Mesenchymal stem cell (in vitro differentiated cells and primary cell): ENCODE data around the gene RAB26.

Experiments used
- DNase-seq: peaks from one replicate; pipeline ENCODE4 v3.0.0-alpha.2; 2013
- H2AFZ ChIP-seq: one replicate; pipeline ENCODE4 v1.6.1; 2013; ENCODE audit warnings: low read depth, mild to moderate bottlenecking, control low read depth, inconsistent platforms, low read length, moderate library complexity
- H2AK5ac ChIP-seq: 2 replicates; pipeline ENCODE4 v1.6.1; 2013; ENCODE audit warnings: low read length, moderate library complexity, mild to moderate bottlenecking, inconsistent platforms; ENCODE audit not compliant: severe bottlenecking
- H2BK120ac ChIP-seq: one replicate; pipeline ENCODE4 v1.6.1; 2013; ENCODE audit warnings: low read depth, mild to moderate bottlenecking, inconsistent platforms, low read length, moderate library complexity
- H2BK12ac ChIP-seq, 2 experiments: one replicate each; pipeline ENCODE4 v1.6.1; 2013; ENCODE audit warnings: inconsistent platforms in 2 of 2, low read length in 2 of 2, mild to moderate bottlenecking in 2 of 2, moderate library complexity in 2 of 2, control low read depth in 1 of 2
- H2BK15ac ChIP-seq: one replicate; pipeline ENCODE4 v1.6.1; 2013; ENCODE audit warnings: mild to moderate bottlenecking, low read depth, inconsistent platforms; ENCODE audit not compliant: poor library complexity, severe bottlenecking
- H2BK5ac ChIP-seq: 2 replicates; pipeline ENCODE4 v1.6.1; 2013; ENCODE audit warnings: low read depth, mild to moderate bottlenecking, low read length, control low read depth, inconsistent platforms; ENCODE audit not compliant: poor library complexity, severe bottlenecking
- H3K14ac ChIP-seq, 2 experiments: one replicate each; pipeline ENCODE4 v1.6.1; 2013; ENCODE audit warnings: inconsistent platforms in 2 of 2, low read length in 2 of 2, control low read depth in 1 of 2, mild to moderate bottlenecking in 1 of 2, moderate library complexity in 1 of 2
- H3K18ac ChIP-seq, 2 experiments: one replicate each; pipeline ENCODE4 v1.6.1; 2013; ENCODE audit warnings: inconsistent platforms in 2 of 2, low read length in 2 of 2, control low read depth in 1 of 2, low read depth in 1 of 2, mild to moderate bottlenecking in 1 of 2
- H3K23ac ChIP-seq, 2 experiments: one replicate each; pipeline ENCODE4 v1.6.1; 2013; ENCODE audit warnings: inconsistent platforms in 2 of 2, low read length in 2 of 2, mild to moderate bottlenecking in 2 of 2, moderate library complexity in 2 of 2, control low read depth in 1 of 2
- H3K27ac ChIP-seq: 2 replicates; pipeline ENCODE4 v1.5.1; 2013; ENCODE audit warnings: mild to moderate bottlenecking, moderate library complexity, low read length, control low read depth, inconsistent platforms; ENCODE audit not compliant: poor library complexity, severe bottlenecking
- H3K27me3 ChIP-seq, 2 experiments: 2 replicates each; pipeline versions ENCODE4 v1.6.1 to v1.7.0; 2013; ENCODE audit warnings: low read length in 2 of 2, mild to moderate bottlenecking in 2 of 2, moderate library complexity in 2 of 2, control low read depth in 1 of 2, inconsistent platforms in 1 of 2; ENCODE audit not compliant: control insufficient read depth in 1 of 2, insufficient read depth in 1 of 2
- H3K36me3 ChIP-seq, 2 experiments: 2 replicates each; pipeline versions ENCODE4 v1.6.1 to v1.7.0; 2013; ENCODE audit warnings: low read length in 2 of 2, control low read depth in 1 of 2, inconsistent platforms in 1 of 2, low read depth in 1 of 2, mild to moderate bottlenecking in 1 of 2; ENCODE audit not compliant: insufficient read depth in 2 of 2, control insufficient read depth in 1 of 2
- H3K4ac ChIP-seq, 2 experiments: one replicate each; pipeline ENCODE4 v1.6.1; 2013; ENCODE audit warnings: inconsistent platforms in 2 of 2, low read length in 2 of 2, mild to moderate bottlenecking in 2 of 2, moderate library complexity in 2 of 2, control low read depth in 1 of 2, low read depth in 1 of 2
- H3K4me1 ChIP-seq: 2 replicates; pipeline ENCODE4 v1.6.1; 2013; ENCODE audit warnings: low read depth, low read length, control low read depth; ENCODE audit not compliant: control insufficient read depth, insufficient read depth
- H3K4me2 ChIP-seq: 2 replicates; pipeline ENCODE4 v1.6.1; 2013; ENCODE audit warnings: low read length, mild to moderate bottlenecking, inconsistent platforms; ENCODE audit not compliant: poor library complexity, severe bottlenecking
- H3K4me3 ChIP-seq, 2 experiments: 2 replicates each; pipeline versions ENCODE4 v1.5.1 to v1.7.0; 2013; ENCODE audit warnings: low read length in 2 of 2, mild to moderate bottlenecking in 2 of 2, control low read depth in 1 of 2, low read depth in 1 of 2; ENCODE audit not compliant: insufficient read depth in 1 of 2
- H3K79me1 ChIP-seq: replicated peaks from 2 replicates; pipeline ENCODE4 v1.6.1; 2013; ENCODE audit warnings: mild to moderate bottlenecking, control low read depth, low read length, inconsistent platforms; ENCODE audit not compliant: poor library complexity, severe bottlenecking
- H3K9ac ChIP-seq: 2 replicates; pipeline ENCODE4 v1.7.0; 2013; ENCODE audit warnings: mild to moderate bottlenecking, low read length, moderate library complexity
- H3K9me3 ChIP-seq: 2 replicates; pipeline ENCODE4 v1.7.0; 2013; ENCODE audit warnings: mild to moderate bottlenecking, low read length; ENCODE audit not compliant: control insufficient read depth
- H4K8ac ChIP-seq: one replicate; pipeline ENCODE4 v1.6.1; 2013; ENCODE audit warnings: inconsistent platforms, mild to moderate bottlenecking, low read length, moderate library complexity
- H4K91ac ChIP-seq: one replicate; pipeline ENCODE4 v1.6.1; 2013; ENCODE audit warnings: mild to moderate bottlenecking, low read length, inconsistent platforms
- WGBS: methylation state at CpG from one replicate; pipeline ENCODE4 v1.1.7; 2013; ENCODE audit warnings: mixed read lengths; 5-methylcytosine and 5-hydroxymethylcytosine counted together

Gene RAB26

GRCh38 chr16:2186064-2186463 is 37.6 kb downstream of the RAB26 start:
- no peak overlapping the region for H2AFZ ChIP-seq
- H3K14ac ChIP-seq = no peak overlapping the region
- 88% methylated on average over 13 of the region's 13 CpGs for WGBS
- H2BK15ac ChIP-seq = no peak overlapping the region
- H3K4ac ChIP-seq = no peak overlapping the region
- H3K4me1 ChIP-seq = peaks cover 12% of the 10 kb centered on the region
- peaks cover 0 to 13% of the 10 kb centered on the region in 2 experiments for H3K27me3 ChIP-seq
- no peak overlapping the region for H2BK12ac ChIP-seq
- no peak overlapping the region for H3K27ac ChIP-seq
- no peak overlapping the region for H4K8ac ChIP-seq
- no peak overlapping the region for H3K4me2 ChIP-seq
- H2BK5ac ChIP-seq = no peak overlapping the region
- no peaks in the 10 kb centered on the region for H3K79me1 ChIP-seq
- no peak overlapping the region for H3K4me3 ChIP-seq
- H2AK5ac ChIP-seq = no peak overlapping the region
- no peak overlapping the region for H3K23ac ChIP-seq
- H3K36me3 ChIP-seq = peaks cover 0 to 13% of the 10 kb centered on the region in 2 experiments
- no peaks in the 10 kb centered on the region for H3K9me3 ChIP-seq
- H3K18ac ChIP-seq = no peak overlapping the region
- DNase-seq = no peak
- H3K9ac ChIP-seq = no peak overlapping the region
- no peak overlapping the region for H2BK120ac ChIP-seq
- H4K91ac ChIP-seq = no peak overlapping the region

- Histone ChIP-seq H3K36me3 (peaks cover 0 to 13% of the 10 kb centered on the region in 2 experiments), H3K4me2 (no peak overlapping the region), H3K4ac (no peak overlapping the region), H3K9ac (no peak overlapping the region), H3K27me3 (peaks cover 0 to 13% of the 10 kb centered on the region in 2 experiments), H3K79me1 (no peaks in the 10 kb centered on the region), H4K8ac (no peak overlapping the region), H3K4me3 (no peak overlapping the region), H2BK15ac (no peak overlapping the region), H3K4me1 (peaks cover 12% of the 10 kb centered on the region), H3K9me3 (no peaks in the 10 kb centered on the region), H2BK12ac (no peak overlapping the region), H4K91ac (no peak overlapping the region), H2AFZ (no peak overlapping the region), H2BK120ac (no peak overlapping the region), H3K14ac (no peak overlapping the region), H2AK5ac (no peak overlapping the region), H3K27ac (no peak overlapping the region), H3K18ac (no peak overlapping the region), H2BK5ac (no peak overlapping the region), H3K23ac (no peak overlapping the region)
- 93% methylated on average over 20 of the region's 20 CpGs for WGBS
- DNase-seq = no peak
Observed at GRCh38 chr16:2186505-2186904, 38.1 kb downstream of the RAB26 start.

DNA sequence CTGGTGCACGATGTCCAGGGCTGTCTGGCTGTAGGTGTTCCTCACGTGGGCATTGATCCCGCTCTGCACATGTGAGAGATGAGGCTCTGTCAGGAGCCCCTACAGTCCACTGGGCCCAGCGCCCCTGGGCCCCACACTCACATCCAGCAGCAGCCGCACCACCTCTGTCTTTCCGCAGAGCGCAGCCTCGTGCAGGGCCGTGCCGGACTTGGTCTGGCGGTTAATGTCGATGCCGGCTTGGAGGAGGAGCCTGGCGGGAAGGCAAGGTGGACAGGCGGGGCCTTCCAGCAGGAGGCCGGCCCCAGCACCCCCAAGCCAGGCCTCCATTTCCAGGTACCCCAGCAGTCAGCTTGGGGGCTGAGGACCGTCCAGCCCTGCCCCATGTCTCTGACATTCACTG is 38.8 kb downstream of the RAB26 start:
- no peak overlapping the region for H2BK12ac ChIP-seq
- H2BK120ac ChIP-seq = no peak overlapping the region
- no peak overlapping the region for H3K4me3 ChIP-seq
- H3K18ac ChIP-seq = no peak overlapping the region
- no peak overlapping the region for H3K27ac ChIP-seq
- no peak for DNase-seq
- peaks cover 0 to 13% of the 10 kb centered on the region in 2 experiments for H3K27me3 ChIP-seq
- H4K91ac ChIP-seq = no peak overlapping the region
- no peak overlapping the region for H4K8ac ChIP-seq
- no peaks in the 10 kb centered on the region for H3K9me3 ChIP-seq
- no peak overlapping the region for H2AK5ac ChIP-seq
- H3K14ac ChIP-seq = no peak overlapping the region
- H3K9ac ChIP-seq = no peak overlapping the region
- 86% methylated on average over 17 of the region's 17 CpGs for WGBS
- no peak overlapping the region for H3K4me2 ChIP-seq
- H3K23ac ChIP-seq = no peak overlapping the region
- no peak overlapping the region for H2BK5ac ChIP-seq
- no peak overlapping the region for H3K4ac ChIP-seq
- peaks cover 0 to 7% of the 10 kb centered on the region in 2 experiments for H3K36me3 ChIP-seq
- no peak overlapping the region for H2BK15ac ChIP-seq
- H3K79me1 ChIP-seq = no peaks in the 10 kb centered on the region
- H2AFZ ChIP-seq = no peak overlapping the region
- peaks cover 12% of the 10 kb centered on the region for H3K4me1 ChIP-seq

- Histone ChIP-seq H3K9me3 (no peaks in the 10 kb centered on the region), H3K4me1 (peaks cover 12% of the 10 kb centered on the region), H3K27me3 (peaks cover 0 to 15% of the 10 kb centered on the region in 2 experiments), H3K27ac (no peak overlapping the region), H2BK120ac (no peak overlapping the region), H3K18ac (no peak overlapping the region), H3K9ac (no peak overlapping the region), H3K4me2 (no peak overlapping the region), H3K79me1 (no peaks in the 10 kb centered on the region), H2AFZ (no peak overlapping the region), H4K8ac (no peak overlapping the region), H3K36me3 (no peaks in the 10 kb centered on the region), H3K4ac (no peak overlapping the region), H2BK5ac (no peak overlapping the region), H2BK15ac (no peak overlapping the region), H2AK5ac (no peak overlapping the region), H3K14ac (no peak overlapping the region), H3K23ac (no peak overlapping the region), H4K91ac (no peak overlapping the region), H3K4me3 (no peak overlapping the region), H2BK12ac (no peak overlapping the region)
- 95% methylated on average over 8 of the region's 8 CpGs for WGBS
- no peak for DNase-seq
Observed at GRCh38 chr16:2188395-2188794, 40.0 kb downstream of the RAB26 start.
